ENCODE data around the gene BCAS3.

DNA sequence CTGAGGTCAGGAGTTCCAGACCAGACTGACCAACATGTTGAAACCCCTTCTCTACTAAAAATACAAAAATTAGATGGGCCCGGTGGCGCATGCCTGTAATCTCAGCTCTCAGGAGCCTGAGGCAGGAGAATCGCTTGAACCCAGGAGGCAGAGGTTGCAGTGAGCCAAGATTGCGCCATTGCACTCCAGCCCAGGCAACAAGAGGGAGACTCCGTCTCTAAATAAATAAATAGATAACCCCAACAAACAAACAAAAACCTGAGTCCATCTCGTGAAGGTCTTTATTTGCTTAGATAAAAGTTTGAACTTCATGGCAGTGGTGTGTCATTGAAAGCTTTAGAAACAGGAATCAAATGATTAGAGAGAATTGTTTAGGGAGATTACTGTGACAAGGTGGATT lies 167.4 kb downstream of the BCAS3 start:
- TF ChIP-seq SUZ12 (IDR thresholded peaks at IDR 0.05), result no peak
- TF ChIP-seq FOXK2 (IDR thresholded peaks at IDR 0.05), result no peak
- no peak for TF ChIP-seq FOXA1 (IDR thresholded peaks at IDR 0.05)
